ENCODE measurements around the gene GREB1. TPM values are rescaled to one million over a fixed set of nuclear protein-coding genes. Genes with fewer than 3 reads are reported as not detected.

The GREB1 gene
- total RNA-seq, 4 donors from 2014 or later, result 0.20 to 2.6 (median 1.5) TPM

DNA sequence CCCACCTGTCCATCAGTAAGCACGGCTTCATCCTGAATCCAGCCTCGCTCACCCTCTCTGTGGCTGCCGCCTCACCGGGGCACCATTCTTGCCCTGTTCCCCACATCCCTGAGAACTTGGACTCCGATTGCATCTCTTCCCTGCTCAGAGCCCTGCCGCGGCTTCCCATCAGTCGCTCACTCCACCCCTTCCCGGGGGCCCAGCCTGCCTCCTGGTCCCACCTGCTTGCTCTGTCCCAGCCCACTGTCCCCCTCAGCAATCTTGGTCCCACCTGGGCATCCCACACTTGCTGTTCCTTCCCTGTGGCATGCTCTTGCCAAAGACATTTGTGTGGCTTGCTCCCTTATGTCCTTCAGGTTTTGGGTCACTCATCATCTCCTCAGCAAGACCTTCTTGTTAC lies 56.3 kb downstream of the GREB1 start:
- in situ Hi-C loops (cut with MboI; ENCODE audit: low pct_ligation_motif_present in 1 of 4, low pct_unique_long_range_greater_than_20kb in 1 of 4, low sequenced_read_pairs in 3 of 4), result loop anchor here in 3 of 4 donors (25.0 kb wide), 1 partner anchor 453 kb away; a partner anchor contains a TSS
- Histone ChIP-seq H3K9me3 (no peaks in the 10 kb centered on the region), H3K36me3 (no peaks in the 10 kb centered on the region), H3K27me3 (no peaks in the 10 kb centered on the region), H3K27ac (no peak overlapping the region), H3K4me1 (no peaks in the 10 kb centered on the region), H3K4me3 (no peak overlapping the region)
- WGBS, 2 donors (ENCODE audit: low coverage in 1 of 2), result 90 to 98% methylated on average over 3 to 9 of the region's 9 CpGs
- no peak for DNase-seq
- TF ChIP-seq, protein P1, sequence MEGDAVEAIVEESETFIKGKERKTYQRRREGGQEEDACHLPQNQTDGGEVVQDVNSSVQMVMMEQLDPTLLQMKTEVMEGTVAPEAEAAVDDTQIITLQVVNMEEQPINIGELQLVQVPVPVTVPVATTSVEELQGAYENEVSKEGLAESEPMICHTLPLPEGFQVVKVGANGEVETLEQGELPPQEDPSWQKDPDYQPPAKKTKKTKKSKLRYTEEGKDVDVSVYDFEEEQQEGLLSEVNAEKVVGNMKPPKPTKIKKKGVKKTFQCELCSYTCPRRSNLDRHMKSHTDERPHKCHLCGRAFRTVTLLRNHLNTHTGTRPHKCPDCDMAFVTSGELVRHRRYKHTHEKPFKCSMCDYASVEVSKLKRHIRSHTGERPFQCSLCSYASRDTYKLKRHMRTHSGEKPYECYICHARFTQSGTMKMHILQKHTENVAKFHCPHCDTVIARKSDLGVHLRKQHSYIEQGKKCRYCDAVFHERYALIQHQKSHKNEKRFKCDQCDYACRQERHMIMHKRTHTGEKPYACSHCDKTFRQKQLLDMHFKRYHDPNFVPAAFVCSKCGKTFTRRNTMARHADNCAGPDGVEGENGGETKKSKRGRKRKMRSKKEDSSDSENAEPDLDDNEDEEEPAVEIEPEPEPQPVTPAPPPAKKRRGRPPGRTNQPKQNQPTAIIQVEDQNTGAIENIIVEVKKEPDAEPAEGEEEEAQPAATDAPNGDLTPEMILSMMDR (IDR thresholded peaks at IDR 0.05), result no peak
- TF ChIP-seq POLR2AphosphoS5 (IDR thresholded peaks at IDR 0.05), result no peak
- TF ChIP-seq POLR2A (IDR thresholded peaks at IDR 0.05), result no peak
- TF ChIP-seq EP300 (IDR thresholded peaks at IDR 0.05; ENCODE audit: low read depth), result no peak
- intact Hi-C loops (cut with DNase I; ENCODE audit: low total_unique reads), result no loop called here

DNA sequence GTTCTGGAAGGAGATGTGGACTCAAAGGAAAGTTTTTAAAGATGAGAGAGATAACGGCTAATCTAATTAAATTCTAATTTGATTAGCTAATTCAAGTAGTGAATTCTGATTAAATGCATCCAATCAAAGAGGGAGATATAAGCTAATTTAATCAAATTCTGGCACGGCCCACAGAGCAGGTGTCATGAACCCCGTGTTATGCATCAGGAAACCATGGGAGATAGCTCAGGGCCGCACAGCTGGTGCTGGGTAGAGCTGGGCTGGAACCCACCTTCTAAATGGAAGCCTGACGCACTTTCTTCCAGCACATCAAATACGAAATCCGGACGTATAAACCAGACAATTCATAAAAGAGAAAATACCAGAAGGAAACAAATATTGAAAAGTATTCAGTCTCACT lies 57.2 kb downstream of the GREB1 start:
- no peak for TF ChIP-seq EP300 (IDR thresholded peaks at IDR 0.05; ENCODE audit: low read depth)
- TF ChIP-seq, protein P1 (IDR thresholded peaks at IDR 0.05), result no peak
- no peak for TF ChIP-seq POLR2A (IDR thresholded peaks at IDR 0.05)
- no peak for TF ChIP-seq POLR2AphosphoS5 (IDR thresholded peaks at IDR 0.05)
- 88% methylated on average over 4 to 8 of the region's 8 CpGs for WGBS, 2 donors (ENCODE audit: low coverage in 1 of 2)
- H3K36me3 ChIP-seq, result no peaks in the 10 kb centered on the region
- in situ Hi-C loops (cut with MboI; ENCODE audit: low pct_ligation_motif_present in 1 of 4, low pct_unique_long_range_greater_than_20kb in 1 of 4, low sequenced_read_pairs in 3 of 4) (loop anchor here in 3 of 4 donors (25.0 kb wide), 1 partner anchor 454 kb away; a partner anchor contains a TSS), intact Hi-C loops (cut with DNase I; ENCODE audit: low total_unique reads) (no loop called here)
- H3K27me3 ChIP-seq, result no peaks in the 10 kb centered on the region
- no peak for DNase-seq
- H3K27ac ChIP-seq, result no peak overlapping the region
- H3K9me3 ChIP-seq, result no peaks in the 10 kb centered on the region
- H3K4me3 ChIP-seq, result no peak overlapping the region
- H3K4me1 ChIP-seq, result no peaks in the 10 kb centered on the region

DNA sequence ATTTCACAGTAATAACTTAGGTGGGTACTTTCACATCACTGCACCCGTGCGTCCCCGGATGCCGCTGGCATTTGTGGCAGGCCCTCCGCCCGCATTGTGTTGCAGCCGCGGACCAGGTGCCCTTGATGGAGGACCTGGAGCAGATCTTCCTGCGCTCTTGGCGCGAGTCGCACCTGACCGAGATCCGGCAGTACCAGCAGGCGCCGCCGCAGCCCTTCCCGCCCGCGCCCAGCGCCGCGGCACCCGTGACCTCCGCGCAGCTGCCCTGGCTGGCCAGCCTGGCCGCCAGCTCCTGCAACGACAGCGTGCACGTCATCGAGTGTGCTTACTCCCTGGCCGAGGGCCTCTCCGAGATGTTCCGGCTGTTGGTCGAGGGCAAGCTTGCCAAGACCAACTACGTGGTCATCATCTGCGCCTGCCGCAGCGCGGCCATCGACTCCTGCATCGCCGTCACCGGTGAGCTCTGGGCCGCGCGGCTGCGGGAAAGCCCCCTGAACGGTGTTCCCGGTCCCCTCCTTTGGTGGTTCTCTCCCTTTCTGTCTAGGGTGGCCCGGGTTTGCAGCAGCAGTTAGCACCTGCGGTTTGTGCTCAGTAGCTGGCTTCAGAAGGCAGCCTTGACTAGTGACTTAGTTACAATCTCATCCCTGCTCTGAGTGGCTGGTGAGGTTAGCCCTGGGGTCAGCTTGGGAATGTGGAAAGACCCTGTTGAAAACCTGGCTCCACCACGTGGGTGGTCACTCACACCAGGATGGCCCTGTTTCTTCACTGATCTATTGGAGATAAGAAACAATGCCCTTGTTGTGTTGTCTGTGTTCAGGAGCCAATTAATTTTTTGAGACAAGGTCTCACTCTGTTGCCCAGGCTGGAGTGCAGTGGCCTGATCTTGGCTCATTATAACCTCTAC lies 59.1 kb downstream of the GREB1 start:
- intact Hi-C loops (cut with DNase I; ENCODE audit: low total_unique reads), result no loop called here
- in situ Hi-C loops (cut with MboI; ENCODE audit: low pct_ligation_motif_present in 1 of 4, low pct_unique_long_range_greater_than_20kb in 1 of 4, low sequenced_read_pairs in 3 of 4), result loop anchor here in 3 of 4 donors (25.0 kb wide), 1 partner anchor 456 kb away; a partner anchor contains a TSS
- no peaks in the 10 kb centered on the region for H3K4me1 ChIP-seq
- no peaks in the 10 kb centered on the region for H3K36me3 ChIP-seq
- no peak for DNase-seq
- H3K4me3 ChIP-seq, result no peak overlapping the region
- TF ChIP-seq EP300 (IDR thresholded peaks at IDR 0.05; ENCODE audit: low read depth), result no peak
- TF ChIP-seq, protein P1 (IDR thresholded peaks at IDR 0.05), result no peak
- no peak for TF ChIP-seq POLR2AphosphoS5 (IDR thresholded peaks at IDR 0.05)
- TF ChIP-seq POLR2A (IDR thresholded peaks at IDR 0.05), result no peak
- no peak overlapping the region for H3K27ac ChIP-seq
- no peaks in the 10 kb centered on the region for H3K9me3 ChIP-seq
- WGBS, 2 donors (ENCODE audit: low coverage in 1 of 2), result 93% methylated on average over 25 of the region's 53 CpGs; no CpG with 5 or more reads in 1 of the 2 donors
- no peaks in the 10 kb centered on the region for H3K27me3 ChIP-seq

GRCh38 chr2:11596801-11597200 lies 63.0 kb downstream of the GREB1 start:
- Histone ChIP-seq H3K27ac (no peak overlapping the region), H3K4me3 (no peak overlapping the region), H3K9me3 (no peaks in the 10 kb centered on the region), H3K27me3 (no peaks in the 10 kb centered on the region), H3K36me3 (no peaks in the 10 kb centered on the region), H3K4me1 (no peaks in the 10 kb centered on the region)
- intact Hi-C loops (cut with DNase I; ENCODE audit: low total_unique reads), result no loop called here
- no peak for DNase-seq
- WGBS, 2 donors (ENCODE audit: low coverage in 1 of 2), result 80 to 89% methylated on average over 1 to 10 of the region's 10 CpGs
- in situ Hi-C loops (cut with MboI; ENCODE audit: low pct_ligation_motif_present in 1 of 4, low pct_unique_long_range_greater_than_20kb in 1 of 4, low sequenced_read_pairs in 3 of 4), result loop anchor here in 3 of 4 donors (25.0 kb wide), 1 partner anchor 460 kb away; a partner anchor contains a TSS
- TF ChIP-seq, protein P1 (IDR thresholded peaks at IDR 0.05), result no peak
- TF ChIP-seq POLR2A (IDR thresholded peaks at IDR 0.05) (no peak), POLR2AphosphoS5 (IDR thresholded peaks at IDR 0.05) (no peak), EP300 (IDR thresholded peaks at IDR 0.05; ENCODE audit: low read depth) (no peak)
